GM18499 (cell line): ENCODE measurements around the gene NDUFAF3.

Experiments used
- ATAC-seq: cut with Tn5 transposase; IDR thresholded peaks from one replicate; pipeline ENCODE4 v1.9.1; 2021; ENCODE audit warnings: moderate number of reproducible peaks; ENCODE audit not compliant: insufficient read depth, unreplicated experiment

Gene NDUFAF3

DNA sequence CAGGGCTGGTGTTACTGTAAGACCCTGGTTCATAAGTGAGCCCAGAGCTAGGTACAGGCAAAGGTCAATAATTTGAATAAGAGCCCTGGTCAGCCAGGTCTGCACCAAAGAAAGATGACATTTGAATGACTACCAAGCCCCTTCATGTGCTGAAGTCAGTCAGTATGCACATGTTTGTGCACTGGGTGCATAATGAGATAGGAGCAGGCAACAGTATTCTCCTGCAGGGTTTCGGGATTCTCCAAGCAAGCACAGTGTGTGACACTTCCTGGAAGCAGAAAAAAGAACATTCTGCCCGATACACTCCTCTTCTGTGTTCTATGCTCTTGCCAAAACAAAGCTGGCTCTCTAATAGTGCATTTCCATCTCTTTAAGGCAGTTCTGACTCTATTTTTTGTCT lies 12.7 kb downstream of the NDUFAF3 start:
- ATAC-seq = no peak

DNA sequence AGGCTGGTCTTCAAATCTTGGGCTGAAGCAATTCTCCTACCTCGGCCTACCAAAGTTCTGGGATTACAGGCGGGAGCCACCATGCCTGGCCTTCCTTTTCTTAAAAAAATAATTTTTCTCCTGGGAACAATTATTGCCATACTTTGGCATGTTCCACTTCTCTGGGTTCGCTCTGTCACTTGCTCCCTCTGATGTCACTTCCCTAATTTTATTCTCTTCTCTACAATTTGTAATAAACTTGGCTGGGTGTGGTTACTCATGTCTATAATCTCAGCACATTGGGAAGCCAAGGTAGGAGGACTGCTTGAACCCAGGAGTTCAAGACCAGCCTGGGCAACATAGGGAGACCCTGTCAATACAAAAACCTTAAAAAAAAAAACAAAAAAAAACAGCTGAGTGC lies 13.4 kb downstream of the NDUFAF3 start:
- ATAC-seq = no peak

DNA sequence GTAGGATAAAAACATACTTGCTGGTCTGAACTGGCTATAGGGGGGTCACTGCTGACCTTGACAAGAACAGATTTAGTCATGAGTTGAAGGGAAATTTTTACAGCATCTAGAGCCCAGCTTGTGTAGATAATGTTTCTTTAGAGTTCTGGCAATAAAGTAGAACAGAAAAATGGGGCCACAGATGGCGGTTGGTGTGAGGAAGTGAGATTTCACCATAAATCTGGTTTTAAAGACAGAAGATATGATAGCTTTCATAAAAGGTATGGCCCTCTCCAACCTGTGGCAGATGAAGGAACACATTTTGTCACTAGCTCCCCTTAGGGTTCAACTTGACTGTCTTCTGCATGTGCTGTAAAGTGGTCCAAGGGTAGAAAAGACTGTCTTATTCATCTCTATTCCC lies 31.6 kb downstream of the NDUFAF3 start:
- no peak for ATAC-seq

DNA sequence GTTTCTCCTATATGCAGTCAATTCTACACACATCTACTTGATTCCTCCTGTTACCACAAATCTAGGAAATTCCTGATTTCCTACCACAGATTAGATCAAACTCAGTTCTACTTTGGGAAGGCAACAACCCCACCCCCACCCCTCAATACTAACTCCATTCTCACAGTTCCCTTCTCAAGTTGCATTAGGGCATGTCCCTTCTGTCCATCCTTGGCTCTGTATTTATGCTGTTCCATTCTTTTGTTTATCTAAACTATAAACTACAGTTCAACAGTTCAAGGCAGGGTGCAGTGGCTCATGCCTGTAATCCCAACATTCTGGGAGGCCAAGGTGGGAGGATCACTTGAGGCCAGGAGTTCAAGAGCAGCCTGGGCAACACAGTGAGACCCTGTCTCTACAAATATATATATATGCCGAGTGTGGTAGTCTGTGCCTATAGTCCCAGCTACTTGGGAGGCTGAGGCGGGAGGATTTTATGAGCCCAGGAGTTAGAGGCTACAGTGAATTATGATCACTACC lies 32.5 kb downstream of the NDUFAF3 start:
- no peak for ATAC-seq

DNA sequence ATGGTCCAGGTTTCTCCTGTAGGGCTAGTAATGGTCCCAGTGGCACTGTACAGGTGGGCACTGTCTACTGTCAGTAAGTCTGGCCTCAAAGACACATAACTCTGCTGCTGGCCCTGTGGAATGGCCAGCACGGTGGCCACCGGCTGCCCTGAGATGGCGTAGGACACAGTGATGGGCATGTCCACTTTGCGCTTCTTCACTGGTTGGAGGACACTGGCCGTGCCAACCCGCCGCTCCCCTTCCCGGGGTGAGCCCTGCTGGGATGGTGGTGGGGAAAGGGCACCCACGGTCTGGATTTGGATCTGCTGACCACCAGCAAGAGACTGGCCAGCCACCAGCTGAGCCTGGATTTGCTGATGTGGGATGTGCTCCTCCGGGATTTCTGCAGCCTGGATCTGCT lies 35.3 kb downstream of the NDUFAF3 start:
- no peak for ATAC-seq

DNA sequence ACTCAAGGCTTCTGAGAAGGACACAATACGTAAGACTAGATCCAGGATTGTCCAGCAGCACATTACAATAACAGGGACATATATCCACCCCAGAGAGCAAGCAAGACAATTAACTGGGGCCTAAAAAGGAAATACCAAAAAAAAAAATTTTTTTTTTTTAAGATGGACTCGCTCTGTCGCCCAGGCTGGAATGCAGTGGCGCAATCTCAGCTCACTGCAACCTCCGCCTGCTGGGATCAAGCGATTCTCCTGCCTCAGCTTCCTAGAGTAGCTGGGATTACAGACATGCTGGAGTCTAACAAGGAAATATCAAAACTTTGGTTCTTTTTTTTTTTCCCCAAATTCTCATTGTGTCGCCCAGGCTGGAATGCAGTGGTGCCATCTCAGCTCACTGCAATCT lies 36.1 kb downstream of the NDUFAF3 start:
- ATAC-seq = no peak
